ENCODE measurements around the gene CD300LG.

Gene CD300LG

DNA sequence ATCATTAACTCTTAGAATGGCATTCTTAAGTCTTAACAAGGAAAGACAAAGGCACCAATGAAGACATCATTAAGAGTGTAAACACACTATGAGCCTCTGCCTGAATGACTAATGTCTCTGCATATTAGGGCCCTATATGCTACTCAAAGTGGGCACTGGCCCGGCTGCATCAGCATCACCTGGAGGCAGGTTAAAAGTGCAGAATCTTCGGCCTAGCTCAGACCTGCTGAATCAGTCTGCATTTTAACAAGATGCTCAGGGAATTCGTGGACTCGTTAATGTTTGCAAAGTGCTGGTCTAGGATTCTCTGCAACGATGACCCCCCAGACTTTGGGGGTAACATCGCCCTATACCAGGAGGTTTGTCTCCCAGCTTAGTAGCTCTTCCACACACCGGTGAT lies 20.8 kb upstream of the CD300LG start:
- TF ChIP-seq, protein P1, sequence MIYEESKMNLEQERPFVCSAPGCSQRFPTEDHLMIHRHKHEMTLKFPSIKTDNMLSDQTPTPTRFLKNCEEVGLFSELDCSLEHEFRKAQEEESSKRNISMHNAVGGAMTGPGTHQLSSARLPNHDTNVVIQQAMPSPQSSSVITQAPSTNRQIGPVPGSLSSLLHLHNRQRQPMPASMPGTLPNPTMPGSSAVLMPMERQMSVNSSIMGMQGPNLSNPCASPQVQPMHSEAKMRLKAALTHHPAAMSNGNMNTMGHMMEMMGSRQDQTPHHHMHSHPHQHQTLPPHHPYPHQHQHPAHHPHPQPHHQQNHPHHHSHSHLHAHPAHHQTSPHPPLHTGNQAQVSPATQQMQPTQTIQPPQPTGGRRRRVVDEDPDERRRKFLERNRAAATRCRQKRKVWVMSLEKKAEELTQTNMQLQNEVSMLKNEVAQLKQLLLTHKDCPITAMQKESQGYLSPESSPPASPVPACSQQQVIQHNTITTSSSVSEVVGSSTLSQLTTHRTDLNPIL (CRISPR knock-in tag; IDR thresholded peaks at IDR 0.05; ENCODE audit: low read depth) = no peak
- TF ChIP-seq SNAI2 (CRISPR knock-in tag; IDR thresholded peaks at IDR 0.05) (no peak), PPARA (CRISPR knock-in tag; IDR thresholded peaks at IDR 0.05; ENCODE audit: borderline replicate concordance) (no peak), ZNF565 (CRISPR knock-in tag; conservative IDR thresholded peaks at IDR 0.05; ENCODE audit: low read depth) (no peak), BACH2 (CRISPR knock-in tag; IDR thresholded peaks at IDR 0.05; ENCODE audit: borderline replicate concordance) (no peak), ESRRG (CRISPR knock-in tag; IDR thresholded peaks at IDR 0.05) (no peak), ZNF70 (CRISPR knock-in tag; IDR thresholded peaks at IDR 0.05) (no peak), PATZ1 (CRISPR knock-in tag; IDR thresholded peaks at IDR 0.05; ENCODE audit: borderline replicate concordance) (no peak), OSR1 (CRISPR knock-in tag; IDR thresholded peaks at IDR 0.05) (no peak), RARB (CRISPR knock-in tag; IDR thresholded peaks at IDR 0.05) (no peak), ZFP30 (CRISPR knock-in tag; IDR thresholded peaks at IDR 0.05) (no peak), GLIS3 (CRISPR knock-in tag; IDR thresholded peaks at IDR 0.05) (no peak)
- ATAC-seq = no peak

DNA sequence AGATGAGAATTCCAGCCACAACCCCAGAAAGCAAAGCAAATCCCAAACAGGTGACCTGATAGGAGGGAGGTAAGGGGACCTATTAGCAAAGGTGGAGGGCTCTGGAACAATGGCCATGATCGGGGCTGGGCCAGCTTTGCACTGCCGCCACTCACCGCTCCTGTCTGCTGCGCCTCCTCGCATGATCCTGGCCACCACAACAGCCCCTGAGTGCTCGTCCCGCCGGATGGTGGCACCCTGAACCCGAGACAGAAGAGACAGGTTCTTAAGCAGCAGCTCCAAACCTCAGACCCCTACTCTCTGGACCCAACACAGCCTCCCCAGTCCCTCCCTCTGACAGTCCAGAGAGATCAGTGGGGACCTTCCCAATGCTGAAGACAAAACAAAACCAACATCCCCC lies 19.4 kb upstream of the CD300LG start:
- no peak for ATAC-seq

DNA sequence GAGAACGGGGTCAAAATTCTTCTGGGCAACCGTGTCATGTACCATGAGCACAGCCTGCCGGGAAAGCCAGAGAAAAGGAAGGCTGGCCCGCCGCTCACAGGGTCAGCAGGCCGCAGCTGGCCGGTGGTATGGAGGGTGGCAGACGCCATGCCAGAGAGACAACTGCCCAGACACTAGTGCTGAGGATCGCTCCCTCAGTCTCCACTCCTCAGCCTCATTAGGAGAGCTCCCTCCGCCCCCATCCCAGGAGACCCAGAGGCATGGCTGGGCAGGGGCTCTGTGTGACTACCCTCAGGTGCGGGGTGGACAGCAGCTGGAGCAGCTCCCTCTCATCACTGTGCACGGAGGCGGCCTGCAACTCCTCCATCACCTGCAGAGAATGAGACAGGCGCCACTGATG lies 17.2 kb upstream of the CD300LG start:
- ATAC-seq = no peak
- TF ChIP-seq RARB (CRISPR knock-in tag; IDR thresholded peaks at IDR 0.05) (no peak), ISL1 (CRISPR knock-in tag; IDR thresholded peaks at IDR 0.05) (no peak), CSDC2 (CRISPR knock-in tag; IDR thresholded peaks at IDR 0.05) (no peak), TOX (CRISPR knock-in tag; IDR thresholded peaks at IDR 0.05; ENCODE audit: borderline replicate concordance) (no peak), ZFP3 (CRISPR knock-in tag; IDR thresholded peaks at IDR 0.05) (no peak), POU6F1 (CRISPR knock-in tag; IDR thresholded peaks at IDR 0.05; ENCODE audit: borderline replicate concordance, low read depth) (no peak), ZNF565 (CRISPR knock-in tag; conservative IDR thresholded peaks at IDR 0.05; ENCODE audit: low read depth) (no peak), GLIS3 (CRISPR knock-in tag; IDR thresholded peaks at IDR 0.05) (no peak), TSHZ2 (CRISPR knock-in tag; IDR thresholded peaks at IDR 0.05) (no peak), TCF4 (CRISPR knock-in tag; IDR thresholded peaks at IDR 0.05; ENCODE audit: borderline replicate concordance) (no peak), ZNF70 (CRISPR knock-in tag; IDR thresholded peaks at IDR 0.05) (no peak), PPARA (CRISPR knock-in tag; IDR thresholded peaks at IDR 0.05; ENCODE audit: borderline replicate concordance) (no peak), ZNF8 (CRISPR knock-in tag; IDR thresholded peaks at IDR 0.05) (no peak), PATZ1 (CRISPR knock-in tag; IDR thresholded peaks at IDR 0.05; ENCODE audit: borderline replicate concordance) (no peak), SNAI2 (CRISPR knock-in tag; IDR thresholded peaks at IDR 0.05) (no peak)
- TF ChIP-seq, protein P1 (CRISPR knock-in tag; IDR thresholded peaks at IDR 0.05; ENCODE audit: low read depth) = no peak

More for the DNA sequence above, 19.4 kb upstream of the CD300LG start:
- TF ChIP-seq CSRNP3 (CRISPR knock-in tag; IDR thresholded peaks at IDR 0.05) = no peak

Measured in SK-N-SH treated with all-trans-retinoic acid at 6 μM for 48 hours (cell line).